ENCODE results near the gene METRNL.

Gene METRNL

DNA sequence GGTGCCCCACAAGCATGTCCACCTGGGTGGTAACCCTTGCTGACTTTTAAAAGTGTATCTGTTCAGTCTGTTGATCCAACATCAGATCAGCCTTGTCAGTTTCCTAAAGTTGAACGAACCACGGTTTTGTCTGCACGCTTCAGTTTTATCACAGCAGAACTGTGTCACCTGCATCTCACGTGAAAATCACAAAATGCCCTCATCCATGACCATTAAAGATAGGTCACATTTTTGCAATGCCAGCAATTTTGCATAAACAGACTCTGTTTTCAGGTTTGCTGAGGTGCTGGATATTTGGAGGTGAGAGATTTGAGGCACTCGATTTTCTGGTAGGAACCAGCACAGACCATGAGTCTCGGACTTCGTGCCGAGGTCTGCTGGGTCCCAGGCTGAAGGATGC, 3.0 kb downstream of the METRNL start:
- peaks cover 59% of the 10 kb centered on the region for H3K79me2 ChIP-seq (ENCODE audit: control insufficient read depth, insufficient read depth, low read length, unreplicated experiment)
- peak overlapping the region; percentile 79; the same call in 1 of the 2 replicates for H3K4me3 ChIP-seq (ENCODE audit: low read depth, low read length)
- H3K27ac ChIP-seq (ENCODE audit: low read depth, low read length) = peak overlapping the region; percentile 89
- H2AFZ ChIP-seq (ENCODE audit: low read length, unreplicated experiment) = no peak overlapping the region
- H3K36me3 ChIP-seq (ENCODE audit: insufficient read depth, low read length) = peaks cover 6% of the 10 kb centered on the region; the same call in 1 of the 2 replicates
- peaks cover 13% of the 10 kb centered on the region; the same call in 1 of the 2 replicates for H3K27me3 ChIP-seq (ENCODE audit: insufficient read depth, low read length)
- H3K4me1 ChIP-seq (ENCODE audit: control insufficient read depth, insufficient read depth, low read length, unreplicated experiment) = peaks cover 44% of the 10 kb centered on the region

DNA sequence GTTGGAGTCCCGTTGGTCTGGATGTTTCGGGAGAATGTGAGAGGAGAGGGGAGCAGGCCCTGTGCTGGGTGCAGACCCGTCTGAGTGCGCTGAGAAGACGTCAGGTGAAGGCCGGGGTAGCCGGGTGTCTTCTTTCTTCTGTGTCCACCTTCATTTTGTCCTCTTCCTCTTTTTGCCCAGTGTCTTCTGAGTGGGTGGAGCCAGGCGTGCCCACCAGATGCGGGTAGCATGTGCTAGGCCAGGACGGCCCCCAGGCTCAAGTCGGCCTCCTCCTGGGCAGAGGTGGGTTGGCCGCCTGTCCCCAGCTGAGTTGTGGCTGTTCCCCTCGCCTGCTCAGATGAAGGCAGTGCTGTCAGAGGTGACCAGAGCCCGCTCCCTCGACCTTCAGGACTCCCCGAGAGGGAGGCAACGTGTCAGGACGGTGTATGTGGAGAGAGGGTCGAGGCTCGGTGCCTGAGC, 3.5 kb downstream of the METRNL start:
- Histone ChIP-seq H3K36me3 (ENCODE audit: insufficient read depth, low read length) (peaks cover 6% of the 10 kb centered on the region; the same call in 1 of the 2 replicates), H3K27ac (ENCODE audit: low read depth, low read length) (peak overlapping the region; percentile 89), H3K4me3 (ENCODE audit: low read depth, low read length) (peak overlapping the region; percentile 39), H3K27me3 (ENCODE audit: insufficient read depth, low read length) (peaks cover 13% of the 10 kb centered on the region; the same call in 1 of the 2 replicates), H2AFZ (ENCODE audit: low read length, unreplicated experiment) (peak overlapping the region; percentile 57), H3K4me1 (ENCODE audit: control insufficient read depth, insufficient read depth, low read length, unreplicated experiment) (peaks cover 44% of the 10 kb centered on the region), H3K79me2 (ENCODE audit: control insufficient read depth, insufficient read depth, low read length, unreplicated experiment) (peaks cover 64% of the 10 kb centered on the region)

DNA sequence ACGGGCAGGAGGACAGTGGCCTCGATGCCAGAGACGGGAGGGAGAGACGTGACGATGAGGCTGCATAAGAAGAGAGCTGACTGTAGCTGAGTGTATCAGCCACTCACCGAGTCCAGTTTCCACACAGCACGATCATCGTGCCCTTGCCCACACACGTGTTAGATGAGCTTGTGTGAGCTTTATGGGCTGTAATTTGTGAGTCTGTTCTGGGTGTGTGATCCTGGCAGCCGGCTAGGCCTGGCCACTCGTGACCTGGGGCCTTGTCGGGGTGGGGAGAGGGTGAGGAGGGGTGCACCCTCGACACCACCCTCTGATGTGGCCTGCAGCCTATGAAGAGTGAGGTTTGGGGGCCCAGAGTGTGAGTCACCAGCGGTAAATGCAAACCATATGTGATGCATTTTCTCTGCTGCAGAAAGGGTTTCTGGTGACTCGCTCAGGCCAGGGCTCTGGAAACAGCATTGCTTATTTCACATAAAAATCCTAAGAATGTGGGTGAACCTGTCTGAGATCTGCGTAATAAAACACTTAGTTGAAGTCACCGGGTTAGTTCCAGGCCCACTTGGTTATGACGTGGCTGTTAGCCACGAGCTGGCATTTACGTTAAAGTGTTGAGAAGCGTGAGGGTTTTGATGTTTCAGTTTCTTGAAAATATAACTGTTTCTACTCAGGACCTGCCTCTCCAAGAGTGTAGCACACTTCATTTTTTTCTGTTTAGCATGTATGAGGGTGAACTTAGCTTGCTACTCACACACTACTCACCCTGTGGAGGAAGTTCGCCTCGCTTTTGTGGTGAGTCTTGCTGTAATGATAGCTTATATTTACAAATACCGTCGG, 4.2 kb downstream of the METRNL start:
- H3K4me1 ChIP-seq (ENCODE audit: control insufficient read depth, insufficient read depth, low read length, unreplicated experiment) = peaks cover 44% of the 10 kb centered on the region
- H3K4me3 ChIP-seq (ENCODE audit: low read depth, low read length) = peak overlapping the region; percentile 39
- H3K36me3 ChIP-seq (ENCODE audit: insufficient read depth, low read length) = peaks cover 6% of the 10 kb centered on the region; the same call in 1 of the 2 replicates
- peak overlapping the region; percentile 89 for H3K27ac ChIP-seq (ENCODE audit: low read depth, low read length)
- H3K79me2 ChIP-seq (ENCODE audit: control insufficient read depth, insufficient read depth, low read length, unreplicated experiment) = peaks cover 64% of the 10 kb centered on the region
- peak overlapping the region; percentile 57 for H2AFZ ChIP-seq (ENCODE audit: low read length, unreplicated experiment)
- H3K27me3 ChIP-seq (ENCODE audit: insufficient read depth, low read length) = peaks cover 6% of the 10 kb centered on the region; the same call in 1 of the 2 replicates

DNA sequence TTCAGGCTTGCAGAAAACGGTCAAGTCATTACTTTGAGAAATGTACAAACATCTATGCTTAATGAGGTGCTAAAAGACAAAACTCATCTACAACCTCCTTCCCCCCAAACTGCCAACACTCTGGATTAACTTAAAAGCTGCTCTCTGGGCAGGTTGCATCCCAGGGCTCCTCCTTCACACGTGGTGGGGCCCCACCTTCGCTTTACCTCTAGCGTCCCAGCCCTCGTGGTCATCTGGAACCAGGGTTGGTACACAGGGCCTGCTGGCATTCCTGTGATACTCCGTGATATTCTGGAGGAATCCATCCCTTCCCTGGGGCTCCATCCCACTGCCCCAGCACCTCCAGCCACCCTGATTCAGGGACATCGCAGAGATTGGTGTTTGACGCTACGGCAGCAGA, 4.8 kb downstream of the METRNL start:
- Histone ChIP-seq H3K4me3 (ENCODE audit: low read depth, low read length) (peak overlapping the region; percentile 39), H3K27me3 (ENCODE audit: insufficient read depth, low read length) (no peaks in the 10 kb centered on the region; the same call in 1 of the 2 replicates)

DNA sequence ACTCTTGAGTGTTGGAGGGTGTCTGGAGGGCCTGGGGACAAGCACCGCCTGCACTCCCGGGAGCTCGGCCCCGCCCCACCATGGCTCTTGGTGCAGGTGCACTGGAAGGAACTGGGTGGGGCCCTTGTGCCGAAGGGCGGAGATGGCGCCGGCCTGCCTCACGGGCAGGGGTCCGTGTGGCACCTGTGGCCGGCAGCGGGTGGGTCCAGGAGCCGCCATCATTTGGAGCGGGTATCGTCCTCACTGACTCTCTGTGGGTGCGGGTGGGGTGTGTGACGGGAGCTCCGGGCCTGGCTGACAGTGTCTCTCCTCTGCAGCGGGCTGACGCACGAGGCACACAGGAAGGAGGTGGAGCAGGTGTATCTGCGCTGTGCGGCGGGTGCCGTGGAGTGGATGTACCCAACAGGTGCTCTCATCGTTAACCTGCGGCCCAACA, 5.2 kb downstream of the METRNL start:
- H3K27me3 ChIP-seq (ENCODE audit: insufficient read depth, low read length) = no peaks in the 10 kb centered on the region
- H2AFZ ChIP-seq (ENCODE audit: low read length, unreplicated experiment) = no peak overlapping the region
- peaks cover 71% of the 10 kb centered on the region for H3K79me2 ChIP-seq (ENCODE audit: control insufficient read depth, insufficient read depth, low read length, unreplicated experiment)
- H3K36me3 ChIP-seq (ENCODE audit: insufficient read depth, low read length) = peaks cover 6% of the 10 kb centered on the region; the same call in 1 of the 2 replicates
- peak overlapping the region; percentile 39 for H3K4me3 ChIP-seq (ENCODE audit: low read depth, low read length)
- H3K27ac ChIP-seq (ENCODE audit: low read depth, low read length) = peak overlapping the region; percentile 89
- H3K4me1 ChIP-seq (ENCODE audit: control insufficient read depth, insufficient read depth, low read length, unreplicated experiment) = peaks cover 44% of the 10 kb centered on the region

More for the DNA sequence above, 4.8 kb downstream of the METRNL start:
- Histone ChIP-seq H3K79me2 (ENCODE audit: control insufficient read depth, insufficient read depth, low read length, unreplicated experiment) (peaks cover 69% of the 10 kb centered on the region), H3K36me3 (ENCODE audit: insufficient read depth, low read length) (peaks cover 6% of the 10 kb centered on the region; the same call in 1 of the 2 replicates), H3K27ac (ENCODE audit: low read depth, low read length) (peak overlapping the region; percentile 89), H2AFZ (ENCODE audit: low read length, unreplicated experiment) (no peak overlapping the region), H3K4me1 (ENCODE audit: control insufficient read depth, insufficient read depth, low read length, unreplicated experiment) (peaks cover 44% of the 10 kb centered on the region)

DNA sequence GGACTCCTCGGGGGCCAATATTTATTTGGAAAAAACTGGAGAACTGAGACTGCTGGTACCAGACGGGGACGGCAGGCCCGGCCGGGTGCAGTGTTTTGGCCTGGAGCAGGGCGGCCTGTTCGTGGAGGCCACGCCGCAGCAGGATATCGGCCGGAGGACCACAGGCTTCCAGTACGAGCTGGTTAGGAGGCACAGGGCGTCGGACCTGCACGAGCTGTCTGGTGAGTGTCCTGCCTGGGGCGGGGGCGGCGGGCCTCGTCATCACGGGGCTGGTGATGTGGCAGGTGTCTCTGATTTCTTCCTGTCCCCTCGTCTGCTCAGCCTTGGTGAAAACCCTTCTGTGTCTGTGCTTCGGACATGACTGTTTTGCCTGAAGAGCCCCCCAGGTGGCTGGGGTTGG, 5.7 kb downstream of the METRNL start:
- Histone ChIP-seq H3K27ac (ENCODE audit: low read depth, low read length) (peak overlapping the region; percentile 89), H2AFZ (ENCODE audit: low read length, unreplicated experiment) (no peak overlapping the region), H3K79me2 (ENCODE audit: control insufficient read depth, insufficient read depth, low read length, unreplicated experiment) (peaks cover 68% of the 10 kb centered on the region)

DNA sequence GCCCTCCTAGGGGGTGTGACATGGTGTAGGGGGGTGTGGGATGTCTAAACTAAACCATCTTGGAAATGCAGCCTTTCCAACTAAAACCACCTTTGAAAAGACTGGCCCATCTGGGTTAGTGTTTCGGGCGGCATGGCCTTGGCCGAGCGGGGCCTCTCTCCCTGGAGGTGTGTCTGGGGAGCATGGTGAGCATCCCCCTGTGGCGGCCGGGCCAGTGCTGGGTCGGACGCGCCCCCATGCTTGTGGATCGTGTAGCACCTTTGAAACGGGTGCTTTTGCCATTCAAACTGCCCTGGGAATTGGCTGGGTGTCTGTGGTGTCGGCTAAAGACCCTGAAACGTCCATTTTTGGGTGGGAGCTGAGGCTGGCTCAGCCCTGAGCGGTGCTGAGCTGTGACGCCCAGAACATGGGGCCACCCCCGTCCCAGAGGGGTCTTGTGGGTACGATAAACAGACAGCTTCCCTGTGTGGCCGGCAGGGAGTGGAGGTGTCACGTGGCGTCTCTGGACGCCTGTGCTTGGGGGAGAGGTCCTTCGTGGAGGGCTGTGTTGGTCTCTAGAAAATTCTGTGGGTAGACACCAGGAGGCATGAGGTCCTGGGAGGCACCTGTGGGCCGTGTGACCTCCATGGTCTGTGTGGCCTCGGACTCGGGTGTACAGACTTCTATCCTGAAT, 6.3 kb downstream of the METRNL start:
- peak overlapping the region; percentile 89 for H3K27ac ChIP-seq (ENCODE audit: low read depth, low read length)
- H3K36me3 ChIP-seq (ENCODE audit: insufficient read depth, low read length) = peaks cover 6% of the 10 kb centered on the region; the same call in 1 of the 2 replicates
- H3K4me1 ChIP-seq (ENCODE audit: control insufficient read depth, insufficient read depth, low read length, unreplicated experiment) = peaks cover 44% of the 10 kb centered on the region
- no peaks in the 10 kb centered on the region for H3K27me3 ChIP-seq (ENCODE audit: insufficient read depth, low read length)
- H3K79me2 ChIP-seq (ENCODE audit: control insufficient read depth, insufficient read depth, low read length, unreplicated experiment) = peaks cover 69% of the 10 kb centered on the region
- H2AFZ ChIP-seq (ENCODE audit: low read length, unreplicated experiment) = no peak overlapping the region
- no peak overlapping the region for H3K4me3 ChIP-seq (ENCODE audit: low read depth, low read length)

More for the DNA sequence above, 5.7 kb downstream of the METRNL start:
- H3K36me3 ChIP-seq (ENCODE audit: insufficient read depth, low read length) = peaks cover 6% of the 10 kb centered on the region; the same call in 1 of the 2 replicates
- no peaks in the 10 kb centered on the region for H3K27me3 ChIP-seq (ENCODE audit: insufficient read depth, low read length)
- peaks cover 44% of the 10 kb centered on the region for H3K4me1 ChIP-seq (ENCODE audit: control insufficient read depth, insufficient read depth, low read length, unreplicated experiment)
- no peak overlapping the region for H3K4me3 ChIP-seq (ENCODE audit: low read depth, low read length)

DNA sequence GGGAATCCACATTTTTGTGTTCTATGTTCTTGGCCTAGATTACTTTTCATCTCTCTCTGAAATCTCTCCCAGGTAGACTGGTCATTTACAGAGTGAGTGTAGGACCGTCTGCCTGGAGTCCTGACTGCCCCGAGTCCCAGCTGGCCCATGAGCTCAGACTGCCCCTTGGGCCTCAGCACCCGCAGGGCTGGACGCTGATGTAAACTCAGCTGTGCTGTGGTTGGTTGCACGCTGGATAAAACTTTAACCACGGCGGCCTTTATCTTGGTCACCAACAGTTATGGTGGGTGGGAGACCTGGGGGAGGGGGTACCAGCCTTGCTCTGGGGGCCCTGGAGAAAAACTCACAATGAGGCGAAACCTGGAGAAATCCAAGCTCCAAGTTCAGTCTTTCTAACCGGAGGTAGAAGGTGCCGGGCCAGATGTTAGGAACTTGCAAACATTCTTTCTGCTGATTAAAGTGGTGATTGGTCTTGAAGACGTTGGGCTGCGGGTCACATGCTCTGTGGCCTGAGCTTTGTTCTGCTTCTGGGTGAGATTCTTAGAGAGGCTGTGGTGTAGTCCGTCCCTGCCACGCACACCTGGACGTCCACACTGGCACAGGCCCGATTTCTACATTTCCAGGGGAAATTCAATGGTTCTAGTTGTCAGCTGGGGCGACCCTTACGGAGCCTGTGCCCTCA, 6.9 kb downstream of the METRNL start:
- H2AFZ ChIP-seq (ENCODE audit: low read length, unreplicated experiment) = no peak overlapping the region
- no peaks in the 10 kb centered on the region for H3K27me3 ChIP-seq (ENCODE audit: insufficient read depth, low read length)
- peaks cover 48% of the 10 kb centered on the region for H3K4me1 ChIP-seq (ENCODE audit: control insufficient read depth, insufficient read depth, low read length, unreplicated experiment)
- H3K27ac ChIP-seq (ENCODE audit: low read depth, low read length) = peak overlapping the region; percentile 89; the same call in 1 of the 2 replicates
- peaks cover 6% of the 10 kb centered on the region; the same call in 1 of the 2 replicates for H3K36me3 ChIP-seq (ENCODE audit: insufficient read depth, low read length)
- H3K79me2 ChIP-seq (ENCODE audit: control insufficient read depth, insufficient read depth, low read length, unreplicated experiment) = peaks cover 71% of the 10 kb centered on the region
- no peak overlapping the region for H3K4me3 ChIP-seq (ENCODE audit: low read depth, low read length)

DNA sequence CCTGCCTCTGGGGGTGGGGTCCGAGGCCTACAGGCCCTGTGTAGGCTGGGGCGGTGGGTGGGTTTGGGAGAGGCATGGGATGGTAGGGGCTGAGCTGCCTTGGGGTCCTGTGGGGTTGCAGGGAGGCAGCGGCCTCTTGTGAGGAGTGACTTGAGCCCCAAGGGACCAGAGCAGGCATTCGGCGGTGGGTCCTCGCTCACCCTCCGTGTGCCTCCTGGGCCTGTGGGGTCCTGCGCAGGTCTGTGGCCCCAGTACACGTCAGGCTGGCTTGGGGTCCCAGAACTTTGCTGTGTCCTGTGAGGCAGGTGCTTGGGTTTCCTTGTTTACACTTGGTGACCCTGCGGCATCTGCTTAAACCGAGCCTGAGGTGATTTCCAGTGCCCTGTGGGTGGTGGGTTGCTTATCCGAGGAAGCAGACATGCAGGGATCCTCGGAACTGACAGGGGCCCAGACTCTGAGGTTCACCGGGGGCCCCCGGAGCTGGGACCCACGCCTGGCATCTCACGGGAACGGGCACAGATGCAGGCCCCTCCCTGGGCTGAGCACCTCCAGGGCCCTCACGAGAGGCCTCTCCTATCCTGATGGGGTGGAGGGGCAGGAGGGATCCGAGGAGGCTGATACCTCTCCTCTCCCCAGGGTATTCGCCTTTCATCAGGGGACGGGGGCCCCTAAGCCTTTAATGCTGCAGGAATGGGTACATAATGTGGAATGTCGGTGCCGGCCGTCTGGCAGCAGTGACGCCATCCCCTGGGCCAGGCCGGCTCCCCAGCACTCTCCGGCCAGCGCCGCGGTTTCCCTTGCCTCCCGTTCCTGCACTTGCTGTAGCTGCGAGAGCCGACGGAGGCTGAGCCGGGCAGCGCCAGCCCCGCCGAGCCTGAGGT, 7.7 kb downstream of the METRNL start:
- Histone ChIP-seq H3K27me3 (ENCODE audit: insufficient read depth, low read length) (no peaks in the 10 kb centered on the region), H2AFZ (ENCODE audit: low read length, unreplicated experiment) (no peak overlapping the region), H3K4me3 (ENCODE audit: low read depth, low read length) (no peak overlapping the region), H3K4me1 (ENCODE audit: control insufficient read depth, insufficient read depth, low read length, unreplicated experiment) (peaks cover 41% of the 10 kb centered on the region), H3K79me2 (ENCODE audit: control insufficient read depth, insufficient read depth, low read length, unreplicated experiment) (peaks cover 67% of the 10 kb centered on the region), H3K36me3 (ENCODE audit: insufficient read depth, low read length) (peaks cover 6% of the 10 kb centered on the region; the same call in 1 of the 2 replicates), H3K27ac (ENCODE audit: low read depth, low read length) (no peak overlapping the region)
